HEK293 (cell line): Measurements from ENCODE around the gene ARR3.

Source experiments
- CTCF ChIA-PET: fragments of 350-600 bp; formaldehyde crosslinking; extraction: SDS; loops from one replicate; lab custom pipeline; 2021; ENCODE audit warnings: antibody characterized with exemption; lab: Yijun Ruan, JAX
- POLR2A ChIA-PET: fragments of 300-600 bp; formaldehyde crosslinking; extraction: SDS; loops from one replicate; lab custom pipeline; 2020; ENCODE audit warnings: antibody characterized with exemption, inconsistent platforms; lab: Yijun Ruan, JAX
- H3K27ac ChIP-seq: fragments of 200-500 bp; sonication (Bioruptor generic); 2 replicates; pipeline ENCODE4 v1.5.1; 2014; ENCODE audit warnings: low read depth, low read length, control low read depth, inconsistent platforms; ENCODE audit errors: extremely low read depth
- H3K36me3 ChIP-seq, 2 experiments: fragments of 200-500 bp in 1 of 2; sonication (Bioruptor generic) in 1 of 2; 1 replicate in 1 of 2; 2 replicates in 1 of 2; pipeline ENCODE4 v1.5.1; 2014 to 2017; ENCODE audit warnings: inconsistent platforms in 2 of 2, low read length in 2 of 2; ENCODE audit not compliant: control insufficient read depth in 2 of 2, insufficient read depth in 1 of 2
- H3K4me1 ChIP-seq: fragments of 200-500 bp; sonication (Bioruptor generic); 2 replicates; pipeline ENCODE4 v1.5.1; 2014; ENCODE audit warnings: mild to moderate bottlenecking, low read length, inconsistent platforms; ENCODE audit not compliant: control insufficient read depth, insufficient read depth
- H3K4me3 ChIP-seq: 2 replicates; pipeline ENCODE4 v1.5.1; 2011; ENCODE audit warnings: low read depth, mild to moderate bottlenecking, control low read depth, low read length, moderate library complexity
- H3K9me3 ChIP-seq: fragments of 200-500 bp; sonication (Bioruptor generic); 2 replicates; pipeline ENCODE4 v1.5.1; 2014; ENCODE audit warnings: low read depth, low read length, inconsistent platforms; ENCODE audit not compliant: control insufficient read depth, insufficient read depth
- BCL11B ChIP-seq: fragments of 450-650 bp; formaldehyde crosslinking; IDR thresholded peaks from 2 replicates; pipeline ENCODE4 v1.5.1; 2016; ENCODE audit warnings: low read depth, missing biosample characterization, missing genetic modification characterization
- EGR2 ChIP-seq: fragments of 450-650 bp; formaldehyde crosslinking; IDR thresholded peaks from 2 replicates; pipeline ENCODE4 v1.5.1; 2016; ENCODE audit warnings: low read depth, missing biosample characterization, missing genetic modification characterization
- HOXA7 ChIP-seq: sonication (generic); formaldehyde crosslinking; IDR thresholded peaks from 2 replicates; pipeline ENCODE4 v1.8.1; 2022; ENCODE audit warnings: missing genetic modification reagents, borderline replicate concordance
- HOXD13 ChIP-seq: sonication (generic); formaldehyde crosslinking; IDR thresholded peaks from 2 replicates; pipeline ENCODE4 v1.8.0; 2022; ENCODE audit warnings: missing genetic modification reagents, borderline replicate concordance
- KLF10 ChIP-seq: fragments of 450-650 bp; IDR thresholded peaks from 2 replicates; pipeline ENCODE4 v1.5.1; 2018; ENCODE audit warnings: missing biosample characterization, mild to moderate bottlenecking, missing genetic modification characterization
- KLF8 ChIP-seq: fragments of 450-650 bp; formaldehyde crosslinking; IDR thresholded peaks from 2 replicates; pipeline ENCODE4 v1.5.1; 2016; ENCODE audit warnings: missing biosample characterization, missing genetic modification characterization
- REST ChIP-seq: fragments of 450-650 bp; formaldehyde crosslinking; IDR thresholded peaks from 2 replicates; pipeline ENCODE4 v1.5.1; 2016; ENCODE audit warnings: missing biosample characterization, missing genetic modification characterization
- SP2 ChIP-seq: fragments of 450-650 bp; formaldehyde crosslinking; IDR thresholded peaks from 2 replicates; pipeline ENCODE4 v1.5.1; 2016; ENCODE audit warnings: missing biosample characterization, missing genetic modification characterization
- SP3 ChIP-seq: fragments of 450-650 bp; formaldehyde crosslinking; IDR thresholded peaks from 2 replicates; pipeline ENCODE4 v1.5.1; 2016; ENCODE audit warnings: missing biosample characterization, missing genetic modification characterization
- ZBTB17 ChIP-seq: fragments of 450-650 bp; formaldehyde crosslinking; IDR thresholded peaks from 2 replicates; pipeline ENCODE4 v1.5.1; 2016; ENCODE audit warnings: missing biosample characterization, missing genetic modification characterization
- ZBTB49 ChIP-seq: fragments of 450-650 bp; formaldehyde crosslinking; IDR thresholded peaks from 2 replicates; pipeline ENCODE4 v1.5.1; 2016; ENCODE audit warnings: missing biosample characterization, missing genetic modification characterization, low read depth
- ZBTB7A ChIP-seq: fragments of 450-650 bp; formaldehyde crosslinking; IDR thresholded peaks from 2 replicates; pipeline ENCODE4 v1.5.1; 2016; ENCODE audit warnings: low read depth, missing biosample characterization, missing genetic modification characterization
- ZBTB8A ChIP-seq: fragments of 450-650 bp; formaldehyde crosslinking; IDR thresholded peaks from 2 replicates; pipeline ENCODE4 v1.5.1; 2016; ENCODE audit warnings: missing biosample characterization, missing genetic modification characterization
- ZNF114 ChIP-seq: fragments of 450-650 bp; formaldehyde crosslinking; IDR thresholded peaks from 2 replicates; pipeline ENCODE4 v1.5.0; 2017; ENCODE audit warnings: missing biosample characterization, missing genetic modification characterization
- ZNF148 ChIP-seq: fragments of 450-650 bp; formaldehyde crosslinking; IDR thresholded peaks from 2 replicates; pipeline ENCODE4 v1.5.0; 2017; ENCODE audit warnings: missing biosample characterization, missing genetic modification characterization, borderline replicate concordance
- ZNF266 ChIP-seq: fragments of 450-650 bp; formaldehyde crosslinking; IDR thresholded peaks from 2 replicates; pipeline ENCODE4 v1.5.1; 2016; ENCODE audit warnings: missing biosample characterization, missing genetic modification characterization, low read depth
- ZNF416 ChIP-seq: fragments of 450-650 bp; formaldehyde crosslinking; IDR thresholded peaks from 2 replicates; pipeline ENCODE4 v1.5.1; 2016; ENCODE audit warnings: missing biosample characterization, missing genetic modification characterization
- ZNF433 ChIP-seq: fragments of 450-650 bp; formaldehyde crosslinking; IDR thresholded peaks from 2 replicates; pipeline ENCODE4 v1.5.1; 2016; ENCODE audit warnings: missing biosample characterization, missing genetic modification characterization, low read depth
- ZNF521 ChIP-seq: fragments of 450-650 bp; formaldehyde crosslinking; IDR thresholded peaks from 2 replicates; pipeline ENCODE4 v1.5.1; 2017; ENCODE audit warnings: missing biosample characterization, mild to moderate bottlenecking, missing genetic modification characterization
- ZNF530 ChIP-seq: fragments of 450-650 bp; formaldehyde crosslinking; IDR thresholded peaks from 2 replicates; pipeline ENCODE4 v1.5.1; 2016; ENCODE audit warnings: low read depth, missing biosample characterization, missing genetic modification characterization
- ZNF555 ChIP-seq: fragments of 450-650 bp; formaldehyde crosslinking; conservative IDR thresholded peaks from 2 replicates; pipeline ENCODE4 v1.5.1; 2017; ENCODE audit warnings: missing biosample characterization, mild to moderate bottlenecking, missing genetic modification characterization, inconsistent platforms
- ZNF768 ChIP-seq: fragments of 450-650 bp; formaldehyde crosslinking; IDR thresholded peaks from 2 replicates; pipeline ENCODE4 v1.5.1; 2018; ENCODE audit warnings: missing biosample characterization, mild to moderate bottlenecking, missing genetic modification characterization
- ZNF776 ChIP-seq: fragments of 450-650 bp; formaldehyde crosslinking; IDR thresholded peaks from 2 replicates; pipeline ENCODE4 v1.5.0; 2017; ENCODE audit warnings: missing biosample characterization, missing genetic modification characterization, borderline replicate concordance
- ZNF830 ChIP-seq: fragments of 450-650 bp; IDR thresholded peaks from 2 replicates; pipeline ENCODE4 v1.5.0; 2018; ENCODE audit warnings: missing biosample characterization, missing genetic modification characterization, low read depth, mild to moderate bottlenecking, moderate library complexity

The ARR3 gene

GRCh38 chrX:70226048-70226447 is 42.1 kb upstream of the ARR3 start (continued):
- TF ChIP-seq EGR2 (no peak), ZNF776 (tag by site-specific recombination) (no peak), ZBTB49 (tag by site-specific recombination) (no peak)

- Histone ChIP-seq H3K36me3 (no peaks in the 10 kb centered on the region), H3K27ac (no peak overlapping the region), H3K4me1 (no peaks in the 10 kb centered on the region), H3K9me3 (no peaks in the 10 kb centered on the region), H3K4me3 (no peak overlapping the region)
- TF ChIP-seq ZNF530 (tag by site-specific recombination) (no peak), HOXA7 (no peak), KLF8 (tag by site-specific recombination) (no peak), ZNF521 (tag by site-specific recombination) (no peak), ZNF768 (tag by site-specific recombination) (no peak), ZBTB8A (no peak), ZNF266 (tag by site-specific recombination) (no peak), HOXD13 (CRISPR knock-in tag) (no peak), BCL11B (no peak), ZNF416 (tag by site-specific recombination) (no peak), ZBTB17 (tag by site-specific recombination) (no peak), ZNF433 (tag by site-specific recombination) (no peak)
- CTCF ChIA-PET, result no interaction called here
- POLR2A ChIA-PET, result no interaction called here
Measured at GRCh38 chrX:70226687-70227086, 41.4 kb upstream of the ARR3 start.

GRCh38 chrX:70231666-70232065 is 36.5 kb upstream of the ARR3 start:
- H3K36me3 ChIP-seq, result no peaks in the 10 kb centered on the region
- TF ChIP-seq ZBTB7A (tag by site-specific recombination), result no peak
- no peak for TF ChIP-seq ZNF114 (tag by site-specific recombination)
- no peak for TF ChIP-seq ZNF830
- no peak for TF ChIP-seq ZNF555
- TF ChIP-seq SP3 (tag by site-specific recombination), result no peak
- no peak for TF ChIP-seq KLF10 (tag by site-specific recombination)
- no peak for TF ChIP-seq ZNF148
- TF ChIP-seq REST (tag by site-specific recombination), result no peak
- TF ChIP-seq SP2 (tag by site-specific recombination), result no peak
- TF ChIP-seq, all 188 proteins: peak for 0
- Histone ChIP-seq H3K4me3 (no peak overlapping the region), H3K27ac (no peak overlapping the region), H3K9me3 (no peaks in the 10 kb centered on the region), H3K4me1 (no peaks in the 10 kb centered on the region)
- POLR2A ChIA-PET, result no interaction called here
- CTCF ChIA-PET, result interaction anchor here (0.6 kb wide), 1 partner anchor 31 kb away, joined by 7 read pairs; no protein-coding TSS in a partner anchor
